ENCODE data around the gene ZNF599. TPM values are rescaled to one million over a fixed set of nuclear protein-coding genes. Genes with fewer than 3 reads are reported as not detected.

Gene ZNF599
- 7.6 and 8.1 TPM in 2 replicates for total RNA-seq
- total RNA-seq (2013) = 5.1 TPM
- 5.9 and 6.0 TPM in 2 replicates for polyA plus RNA-seq
- polyA minus RNA-seq = 2.1 and 2.4 TPM in 2 replicates

DNA sequence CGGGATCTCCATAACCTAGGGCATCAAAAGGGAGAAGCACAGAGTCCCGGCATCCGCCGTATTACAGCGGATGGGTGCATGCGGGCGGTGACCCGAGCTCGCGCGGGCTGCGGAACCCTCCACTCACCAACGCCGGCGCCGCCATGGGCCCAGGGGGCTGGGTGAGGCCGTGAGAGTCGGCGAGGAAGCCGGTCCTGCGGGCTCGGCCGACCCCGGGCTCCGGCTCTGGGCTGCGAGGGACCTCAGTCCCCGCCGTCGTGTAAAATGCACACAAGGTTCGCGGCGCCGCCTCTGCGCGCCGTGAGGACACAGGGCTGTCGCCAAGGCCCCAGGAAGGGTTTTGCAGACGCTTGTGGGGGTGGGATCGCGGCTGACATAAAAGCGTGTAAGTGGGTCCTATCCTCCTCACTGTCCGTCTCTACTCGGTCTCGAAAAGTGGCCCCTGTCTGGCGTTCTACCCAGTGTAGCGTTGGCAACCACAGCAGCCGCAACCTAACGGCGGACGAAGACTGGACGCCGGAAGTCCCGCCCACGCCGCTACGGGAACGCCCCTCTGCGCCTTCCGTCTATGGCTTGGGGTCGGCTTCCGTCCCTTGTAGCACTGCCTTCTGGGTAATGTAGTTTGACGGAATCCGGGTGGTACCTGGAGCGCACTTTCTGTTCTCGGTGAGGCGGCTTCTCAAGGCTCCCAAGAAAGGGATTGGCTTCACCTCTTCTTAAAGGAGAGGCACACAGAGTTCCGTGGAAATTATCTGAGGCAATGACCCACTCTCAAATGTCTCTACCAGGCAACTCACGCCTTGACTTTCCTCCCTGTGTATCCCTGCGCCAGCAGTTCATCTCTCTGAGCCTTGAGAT lies at the start of gene ZNF599:
Gene ZNF599, minus strand, starts transcription at position 519 of the 858 bp plus-strand sequence. Its CDS starts 374 bp downstream, at position 145.
- DNase-seq (peak; percentile 93), ATAC-seq (ENCODE audit: low read depth) (peak; percentile 98)
- H3K27ac ChIP-seq (ENCODE audit: low read length in 2 of 2) = peak within 1 kb of the TSS; percentile 50 to 74
- Mint-ChIP-seq H3K9me3 (ENCODE audit: insufficient read depth) (no peaks in the 10 kb centered on the region), H3K4me1 (peaks cover 19% of the 10 kb centered on the region), H3K27ac (peak within 1 kb of the TSS; percentile 96), H3K4me3 (peak within 1 kb of the TSS; percentile 98), H3K27me3 (peaks cover 25% of the 10 kb centered on the region)
- intact Hi-C loops (cut with micrococcal nuclease) = loop anchor here (1.0 kb wide), 2 partner anchors 40 to 153 kb away; partner anchors contain the start of gene ZNF30
- ChIA-PET CTCF (interaction anchor here (1.8 kb wide), 1 partner anchor 37 kb away, joined by 7 read pairs; no protein-coding TSS in a partner anchor), POLR2A (interaction anchor here (1.5 kb wide), 1 partner anchor 96 kb away, joined by 4 read pairs; the partner anchor contains the start of genes SCGB2B2 and ZNF302)
- H3K79me2 ChIP-seq (ENCODE audit: control insufficient read depth, insufficient read depth, low read length) = no peaks in the 10 kb centered on the region
- H3K27me3 ChIP-seq (replicated peaks in 1 of 4; ENCODE audit: control extremely low read depth in 1 of 4, control insufficient read depth in 3 of 4, insufficient read depth in 4 of 4, low read length in 3 of 4) = peaks cover 0 to 9% (median 2%) of the 10 kb centered on the region in 4 experiments
- H3K9ac ChIP-seq (ENCODE audit: low read length) = peak within 1 kb of the TSS; percentile 75
- no peaks in the 10 kb centered on the region for H4K20me1 ChIP-seq (ENCODE audit: control insufficient read depth, insufficient read depth, low read length, poor library complexity, severe bottlenecking)
- WGBS (ENCODE audit: insufficient coverage) = 2% methylated on average over 64 of the region's 69 CpGs
- H3K4me3 ChIP-seq (ENCODE audit: control extremely low read depth in 1 of 5, extremely low read depth in 1 of 5, insufficient read depth in 1 of 5, low read depth in 2 of 5, low read length in 4 of 5) = peak within 1 kb of the TSS; percentile 69 to 79 (median 73)
- H3K36me3 ChIP-seq (replicated peaks in 1 of 2; ENCODE audit: control extremely low read depth in 1 of 2, control insufficient read depth in 1 of 2, extremely low read depth in 1 of 2, insufficient read depth in 2 of 2, low read length in 1 of 2) = no peaks in the 10 kb centered on the region
- H3K4me2 ChIP-seq (replicated peaks; ENCODE audit: low read depth, low read length, poor library complexity, severe bottlenecking) = peak within 1 kb of the TSS; percentile 91
- TF ChIP-seq, protein P1, sequence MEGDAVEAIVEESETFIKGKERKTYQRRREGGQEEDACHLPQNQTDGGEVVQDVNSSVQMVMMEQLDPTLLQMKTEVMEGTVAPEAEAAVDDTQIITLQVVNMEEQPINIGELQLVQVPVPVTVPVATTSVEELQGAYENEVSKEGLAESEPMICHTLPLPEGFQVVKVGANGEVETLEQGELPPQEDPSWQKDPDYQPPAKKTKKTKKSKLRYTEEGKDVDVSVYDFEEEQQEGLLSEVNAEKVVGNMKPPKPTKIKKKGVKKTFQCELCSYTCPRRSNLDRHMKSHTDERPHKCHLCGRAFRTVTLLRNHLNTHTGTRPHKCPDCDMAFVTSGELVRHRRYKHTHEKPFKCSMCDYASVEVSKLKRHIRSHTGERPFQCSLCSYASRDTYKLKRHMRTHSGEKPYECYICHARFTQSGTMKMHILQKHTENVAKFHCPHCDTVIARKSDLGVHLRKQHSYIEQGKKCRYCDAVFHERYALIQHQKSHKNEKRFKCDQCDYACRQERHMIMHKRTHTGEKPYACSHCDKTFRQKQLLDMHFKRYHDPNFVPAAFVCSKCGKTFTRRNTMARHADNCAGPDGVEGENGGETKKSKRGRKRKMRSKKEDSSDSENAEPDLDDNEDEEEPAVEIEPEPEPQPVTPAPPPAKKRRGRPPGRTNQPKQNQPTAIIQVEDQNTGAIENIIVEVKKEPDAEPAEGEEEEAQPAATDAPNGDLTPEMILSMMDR (IDR thresholded peaks at IDR 0.05) = no peak
- TF ChIP-seq EZH2 (IDR thresholded peaks at IDR 0.05; ENCODE audit: borderline replicate concordance, insufficient read depth, low read depth, low read length, poor library complexity, severe bottlenecking) = no peak
- peaks cover 8 to 9% of the 10 kb centered on the region in 2 donors for H3K4me1 ChIP-seq (ENCODE audit: control insufficient read depth in 2 of 2, insufficient read depth in 2 of 2, low read length in 2 of 2)
- peak within 1 kb of the TSS; percentile 92 for H2AFZ ChIP-seq (ENCODE audit: insufficient read depth, low read depth, low read length, poor library complexity, severe bottlenecking)
- H3K9me3 ChIP-seq (ENCODE audit: control extremely low read depth in 1 of 3, control insufficient read depth in 2 of 3, insufficient read depth in 1 of 3, low read length in 2 of 3) = peaks cover 0 to 6% (median 1%) of the 10 kb centered on the region in 3 donors

GRCh38 chr19:34818270-34818669 lies 45.3 kb upstream of the ZNF599 start:
- H3K4me1 ChIP-seq (ENCODE audit: control insufficient read depth in 2 of 2, insufficient read depth in 2 of 2, low read length in 2 of 2) = no peaks in the 10 kb centered on the region
- DNase-seq (no peak), ATAC-seq (ENCODE audit: low read depth) (no peak)
- no peak overlapping the region for H3K9ac ChIP-seq (ENCODE audit: low read length)
- peaks cover 0 to 4% (median 1%) of the 10 kb centered on the region in 3 donors for H3K9me3 ChIP-seq (ENCODE audit: control extremely low read depth in 1 of 3, control insufficient read depth in 2 of 3, insufficient read depth in 1 of 3, low read length in 2 of 3)
- no peak overlapping the region for H3K27ac ChIP-seq (ENCODE audit: low read length in 2 of 2)
- H2AFZ ChIP-seq (ENCODE audit: insufficient read depth, low read depth, low read length, poor library complexity, severe bottlenecking) = no peak overlapping the region
- no peaks in the 10 kb centered on the region for H3K79me2 ChIP-seq (ENCODE audit: control insufficient read depth, insufficient read depth, low read length)
- H3K27me3 ChIP-seq (replicated peaks in 1 of 4; ENCODE audit: control extremely low read depth in 1 of 4, control insufficient read depth in 3 of 4, insufficient read depth in 4 of 4, low read length in 3 of 4) = no peaks in the 10 kb centered on the region
- Mint-ChIP-seq H3K4me3 (no peak overlapping the region), H3K27me3 (peaks cover 6% of the 10 kb centered on the region), H3K27ac (no peak overlapping the region), H3K4me1 (peaks cover 2% of the 10 kb centered on the region), H3K9me3 (ENCODE audit: insufficient read depth) (no peaks in the 10 kb centered on the region)
- CTCF ChIA-PET = no interaction called here
- H4K20me1 ChIP-seq (ENCODE audit: control insufficient read depth, insufficient read depth, low read length, poor library complexity, severe bottlenecking) = no peaks in the 10 kb centered on the region
- peaks cover 0 to 5% of the 10 kb centered on the region in 2 experiments for H3K36me3 ChIP-seq (replicated peaks in 1 of 2; ENCODE audit: control extremely low read depth in 1 of 2, control insufficient read depth in 1 of 2, extremely low read depth in 1 of 2, insufficient read depth in 2 of 2, low read length in 1 of 2)
- no peak overlapping the region for H3K4me2 ChIP-seq (replicated peaks; ENCODE audit: low read depth, low read length, poor library complexity, severe bottlenecking)
- H3K4me3 ChIP-seq (ENCODE audit: control extremely low read depth in 1 of 5, extremely low read depth in 1 of 5, insufficient read depth in 1 of 5, low read depth in 2 of 5, low read length in 4 of 5) = no peak overlapping the region
- no peak for TF ChIP-seq EZH2 (IDR thresholded peaks at IDR 0.05; ENCODE audit: borderline replicate concordance, insufficient read depth, low read depth, low read length, poor library complexity, severe bottlenecking)
- TF ChIP-seq, protein P1 (IDR thresholded peaks at IDR 0.05) = no peak
- POLR2A ChIA-PET = no interaction called here
- intact Hi-C loops (cut with micrococcal nuclease) = no loop called here
- WGBS (ENCODE audit: insufficient coverage) = no CpG with 5 or more reads among the region's 2 CpGs
